ENCODE measurements around the gene PRG2.

- TF ChIP-seq EZH2 (IDR thresholded peaks at IDR 0.05; ENCODE audit: borderline replicate concordance, insufficient read depth, low read depth, low read length, poor library complexity, severe bottlenecking) (no peak), CTCF (IDR thresholded peaks at IDR 0.05) (no peak)
Measured at GRCh38 chr11:57402188-57403002, 11.9 kb upstream of the PRG2 start.

Measured in B cell (primary cell).